ENCODE measurements around the gene TNFRSF17. TPM values are rescaled to one million over a fixed set of nuclear protein-coding genes. Genes with fewer than 3 reads are reported as not detected.

TNFRSF17 gene
- total and polyA plus RNA-seq, 2 experiments from 2014 or later = not detected

- Histone ChIP-seq H3K4me3 (no peak overlapping the region), H2AFZ (no peak overlapping the region), H3K4me2 (ENCODE audit: unreplicated experiment) (no peak overlapping the region), H3K27ac (no peak overlapping the region), H3K9me3 (ENCODE audit: low read depth) (no peaks in the 10 kb centered on the region), H3K9me2 (ENCODE audit: insufficient read depth) (no peaks in the 10 kb centered on the region), H3K36me3 (ENCODE audit: low read depth) (no peaks in the 10 kb centered on the region), H3K79me2 (ENCODE audit: insufficient read depth) (peaks cover 98% of the 10 kb centered on the region), H4K20me1 (ENCODE audit: insufficient read depth) (no peaks in the 10 kb centered on the region), H3K4me1 (ENCODE audit: insufficient read depth) (no peaks in the 10 kb centered on the region), H3K27me3 (replicated peaks; ENCODE audit: insufficient read depth) (no peaks in the 10 kb centered on the region), H3K9ac (no peak overlapping the region), H3F3A (ENCODE audit: insufficient read depth) (no peaks in the 10 kb centered on the region)
- TF ChIP-seq EZH2phosphoT487 (IDR thresholded peaks at IDR 0.05; ENCODE audit: insufficient read depth, low read depth) = no peak
- TF ChIP-seq EZH2 (IDR thresholded peaks at IDR 0.05; ENCODE audit: insufficient read depth, poor library complexity, severe bottlenecking) = no peak
- in situ Hi-C loops (cut with MboI) = no loop called here
- no peak for DNase-seq
- 85 to 86% methylated on average over 12 of the region's 12 CpGs for WGBS, 2 experiments (ENCODE audit: low coverage in 1 of 2, low lambda C conversion rate in 2 of 2, missing lambda C conversion rate in 2 of 2)
Observed at GRCh38 chr16:11986521-11987057, 21.6 kb downstream of the TNFRSF17 start.

GRCh38 chr16:11988258-11988978 lies 23.4 kb downstream of the TNFRSF17 start:
- TF ChIP-seq EZH2phosphoT487 (IDR thresholded peaks at IDR 0.05; ENCODE audit: insufficient read depth, low read depth) (no peak), EZH2 (IDR thresholded peaks at IDR 0.05; ENCODE audit: insufficient read depth, poor library complexity, severe bottlenecking) (no peak)
- Histone ChIP-seq H3K4me3 (no peak overlapping the region), H3F3A (ENCODE audit: insufficient read depth) (no peaks in the 10 kb centered on the region), H3K9me3 (ENCODE audit: low read depth) (no peaks in the 10 kb centered on the region), H3K79me2 (ENCODE audit: insufficient read depth) (peaks cover 98% of the 10 kb centered on the region), H3K4me2 (ENCODE audit: unreplicated experiment) (no peak overlapping the region), H3K4me1 (ENCODE audit: insufficient read depth) (no peaks in the 10 kb centered on the region), H3K9me2 (ENCODE audit: insufficient read depth) (no peaks in the 10 kb centered on the region), H3K27me3 (replicated peaks; ENCODE audit: insufficient read depth) (no peaks in the 10 kb centered on the region), H3K9ac (no peak overlapping the region), H4K20me1 (ENCODE audit: insufficient read depth) (no peaks in the 10 kb centered on the region), H3K36me3 (ENCODE audit: low read depth) (no peaks in the 10 kb centered on the region), H3K27ac (no peak overlapping the region), H2AFZ (no peak overlapping the region)
- in situ Hi-C loops (cut with MboI) = no loop called here
- 74 to 76% methylated on average over 5 of the region's 5 CpGs for WGBS, 2 experiments (ENCODE audit: low coverage in 1 of 2, low lambda C conversion rate in 2 of 2, missing lambda C conversion rate in 2 of 2)
- no peak for DNase-seq

GRCh38 chr16:11990702-11991390 lies 25.8 kb downstream of the TNFRSF17 start:
- no peak overlapping the region for H3K9ac ChIP-seq
- no peak overlapping the region for H3K27ac ChIP-seq
- no peaks in the 10 kb centered on the region for H3K36me3 ChIP-seq (ENCODE audit: low read depth)
- H3K9me3 ChIP-seq (ENCODE audit: low read depth) = no peaks in the 10 kb centered on the region
- 96 to 98% methylated on average over 11 of the region's 11 CpGs for WGBS, 2 experiments (ENCODE audit: low coverage in 1 of 2, low lambda C conversion rate in 2 of 2, missing lambda C conversion rate in 2 of 2)
- H3K4me1 ChIP-seq (ENCODE audit: insufficient read depth) = 0 out of 2 replicates have a peak, but pooled peaks cover 5% of the 10 kb centered on the region
- peaks cover 96% of the 10 kb centered on the region for H3K79me2 ChIP-seq (ENCODE audit: insufficient read depth)
- no peak for DNase-seq
- no peaks in the 10 kb centered on the region for H4K20me1 ChIP-seq (ENCODE audit: insufficient read depth)
- in situ Hi-C loops (cut with MboI) = no loop called here
- no peaks in the 10 kb centered on the region for H3K27me3 ChIP-seq (replicated peaks; ENCODE audit: insufficient read depth)
- no peaks in the 10 kb centered on the region for H3K9me2 ChIP-seq (ENCODE audit: insufficient read depth)
- no peak overlapping the region for H2AFZ ChIP-seq
- TF ChIP-seq EZH2 (IDR thresholded peaks at IDR 0.05; ENCODE audit: insufficient read depth, poor library complexity, severe bottlenecking) (no peak), EZH2phosphoT487 (IDR thresholded peaks at IDR 0.05; ENCODE audit: insufficient read depth, low read depth) (no peak)
- H3K4me2 ChIP-seq (ENCODE audit: unreplicated experiment) = no peak overlapping the region
- H3K4me3 ChIP-seq = no peak overlapping the region
- H3F3A ChIP-seq (ENCODE audit: insufficient read depth) = no peaks in the 10 kb centered on the region

- Histone ChIP-seq H3K9me2 (ENCODE audit: insufficient read depth) (no peaks in the 10 kb centered on the region), H3K9me3 (ENCODE audit: low read depth) (no peaks in the 10 kb centered on the region), H3K4me1 (ENCODE audit: insufficient read depth) (0 out of 2 replicates have a peak, but pooled peaks cover 5% of the 10 kb centered on the region), H3K27ac (no peak overlapping the region), H3F3A (ENCODE audit: insufficient read depth) (no peaks in the 10 kb centered on the region), H3K36me3 (ENCODE audit: low read depth) (no peaks in the 10 kb centered on the region), H2AFZ (no peak overlapping the region), H3K9ac (no peak overlapping the region), H3K4me3 (no peak overlapping the region), H3K4me2 (ENCODE audit: unreplicated experiment) (no peak overlapping the region), H3K79me2 (ENCODE audit: insufficient read depth) (peaks cover 95% of the 10 kb centered on the region), H3K27me3 (replicated peaks; ENCODE audit: insufficient read depth) (no peaks in the 10 kb centered on the region), H4K20me1 (ENCODE audit: insufficient read depth) (no peaks in the 10 kb centered on the region)
- in situ Hi-C loops (cut with MboI) = no loop called here
- DNase-seq = no peak
- 96 to 97% methylated on average over 3 of the region's 3 CpGs for WGBS, 2 experiments (ENCODE audit: low coverage in 1 of 2, low lambda C conversion rate in 2 of 2, missing lambda C conversion rate in 2 of 2)
- TF ChIP-seq EZH2phosphoT487 (IDR thresholded peaks at IDR 0.05; ENCODE audit: insufficient read depth, low read depth) (no peak), EZH2 (IDR thresholded peaks at IDR 0.05; ENCODE audit: insufficient read depth, poor library complexity, severe bottlenecking) (no peak)
Observed at GRCh38 chr16:11992008-11992584, 27.1 kb downstream of the TNFRSF17 start.
